Measurements from ENCODE around the gene NPAS1. TPM values are rescaled to one million over a fixed set of nuclear protein-coding genes. Genes with fewer than 3 reads are reported as not detected.

Gene NPAS1
- total and polyA plus RNA-seq, 2 experiments from 2014 or later, result 2.9 to 8.4 TPM

GRCh38 chr19:47081095-47081494, 61.5 kb downstream of the NPAS1 start:
- DNase-seq (ENCODE audit: low read depth in 1 of 2, low spot score in 1 of 2), result no peak
- Histone ChIP-seq H3K36me3 (peaks cover 54% of the 10 kb centered on the region), H3K4me3 (no peak overlapping the region), H3K27me3 (no peaks in the 10 kb centered on the region), H3K9me3 (ENCODE audit: low read depth) (no peaks in the 10 kb centered on the region), H3K4me1 (ENCODE audit: low read depth) (no peaks in the 10 kb centered on the region), H3K27ac (no peak overlapping the region)
- TF ChIP-seq, protein P1, sequence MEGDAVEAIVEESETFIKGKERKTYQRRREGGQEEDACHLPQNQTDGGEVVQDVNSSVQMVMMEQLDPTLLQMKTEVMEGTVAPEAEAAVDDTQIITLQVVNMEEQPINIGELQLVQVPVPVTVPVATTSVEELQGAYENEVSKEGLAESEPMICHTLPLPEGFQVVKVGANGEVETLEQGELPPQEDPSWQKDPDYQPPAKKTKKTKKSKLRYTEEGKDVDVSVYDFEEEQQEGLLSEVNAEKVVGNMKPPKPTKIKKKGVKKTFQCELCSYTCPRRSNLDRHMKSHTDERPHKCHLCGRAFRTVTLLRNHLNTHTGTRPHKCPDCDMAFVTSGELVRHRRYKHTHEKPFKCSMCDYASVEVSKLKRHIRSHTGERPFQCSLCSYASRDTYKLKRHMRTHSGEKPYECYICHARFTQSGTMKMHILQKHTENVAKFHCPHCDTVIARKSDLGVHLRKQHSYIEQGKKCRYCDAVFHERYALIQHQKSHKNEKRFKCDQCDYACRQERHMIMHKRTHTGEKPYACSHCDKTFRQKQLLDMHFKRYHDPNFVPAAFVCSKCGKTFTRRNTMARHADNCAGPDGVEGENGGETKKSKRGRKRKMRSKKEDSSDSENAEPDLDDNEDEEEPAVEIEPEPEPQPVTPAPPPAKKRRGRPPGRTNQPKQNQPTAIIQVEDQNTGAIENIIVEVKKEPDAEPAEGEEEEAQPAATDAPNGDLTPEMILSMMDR (IDR thresholded peaks at IDR 0.05; ENCODE audit: low read depth, low read length), result no peak

DNA sequence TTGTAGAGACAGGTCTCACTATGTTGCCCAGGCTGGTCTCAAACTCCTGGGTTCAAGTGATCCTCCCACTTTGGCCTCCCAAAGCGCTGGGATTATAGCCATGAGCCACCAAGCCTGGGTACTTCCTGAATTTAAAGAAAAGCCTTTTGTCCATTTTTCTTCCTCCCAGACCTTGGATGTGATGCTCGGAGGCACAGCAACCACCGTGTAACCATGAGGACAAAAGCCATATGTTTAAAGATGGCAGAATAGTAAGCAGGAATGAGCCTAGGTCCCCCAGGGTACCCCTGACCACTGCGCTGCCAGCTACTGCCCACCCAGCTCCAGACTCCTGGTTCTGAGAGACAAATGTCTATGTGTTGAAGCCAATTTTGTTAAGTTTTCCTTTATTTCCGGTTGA, 62.9 kb downstream of the NPAS1 start:
- TF ChIP-seq, protein P1 (IDR thresholded peaks at IDR 0.05; ENCODE audit: low read depth, low read length), result no peak
- H3K4me3 ChIP-seq, result no peak overlapping the region
- no peaks in the 10 kb centered on the region for H3K27me3 ChIP-seq
- no peaks in the 10 kb centered on the region for H3K9me3 ChIP-seq (ENCODE audit: low read depth)
- no peak for DNase-seq (ENCODE audit: low read depth in 1 of 2, low spot score in 1 of 2)
- no peaks in the 10 kb centered on the region for H3K4me1 ChIP-seq (ENCODE audit: low read depth)
- H3K36me3 ChIP-seq, result peaks cover 62% of the 10 kb centered on the region
- no peak overlapping the region for H3K27ac ChIP-seq

DNA sequence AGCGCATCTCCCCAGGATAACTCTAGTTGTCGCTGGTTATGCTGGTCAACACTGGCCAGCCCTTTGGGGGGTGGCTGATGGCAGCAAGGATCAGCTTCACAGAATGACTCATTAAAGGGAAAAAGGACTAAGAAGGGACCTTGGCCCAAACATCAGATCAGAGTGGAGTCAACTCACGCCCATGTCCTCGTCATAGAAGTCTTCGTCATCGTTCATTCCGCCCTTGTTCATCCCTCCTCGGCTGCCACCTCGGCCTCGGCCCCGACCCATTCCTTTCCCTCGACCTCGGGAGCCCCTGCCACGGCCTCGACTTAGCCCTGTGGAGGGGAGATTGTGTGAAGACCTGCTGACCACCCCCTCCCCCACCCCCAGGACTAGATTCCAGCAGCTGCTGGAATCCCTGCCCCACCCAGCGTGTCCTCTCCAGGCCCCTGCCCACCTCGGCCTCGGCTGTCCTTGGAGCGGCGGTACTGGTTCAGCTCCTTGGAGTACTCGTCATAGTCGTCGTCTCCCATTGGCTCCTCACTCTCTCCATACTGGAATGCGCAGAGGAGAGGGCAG, 65.3 kb downstream of the NPAS1 start:
- no peak for DNase-seq (ENCODE audit: low read depth in 1 of 2, low spot score in 1 of 2)
- H3K4me1 ChIP-seq (ENCODE audit: low read depth), result no peaks in the 10 kb centered on the region
- H3K27ac ChIP-seq, result no peak overlapping the region
- H3K27me3 ChIP-seq, result no peaks in the 10 kb centered on the region
- peaks cover 73% of the 10 kb centered on the region for H3K36me3 ChIP-seq
- H3K9me3 ChIP-seq (ENCODE audit: low read depth), result no peaks in the 10 kb centered on the region
- TF ChIP-seq, protein P1 (IDR thresholded peaks at IDR 0.05; ENCODE audit: low read depth, low read length), result no peak
- H3K4me3 ChIP-seq, result no peak overlapping the region

DNA sequence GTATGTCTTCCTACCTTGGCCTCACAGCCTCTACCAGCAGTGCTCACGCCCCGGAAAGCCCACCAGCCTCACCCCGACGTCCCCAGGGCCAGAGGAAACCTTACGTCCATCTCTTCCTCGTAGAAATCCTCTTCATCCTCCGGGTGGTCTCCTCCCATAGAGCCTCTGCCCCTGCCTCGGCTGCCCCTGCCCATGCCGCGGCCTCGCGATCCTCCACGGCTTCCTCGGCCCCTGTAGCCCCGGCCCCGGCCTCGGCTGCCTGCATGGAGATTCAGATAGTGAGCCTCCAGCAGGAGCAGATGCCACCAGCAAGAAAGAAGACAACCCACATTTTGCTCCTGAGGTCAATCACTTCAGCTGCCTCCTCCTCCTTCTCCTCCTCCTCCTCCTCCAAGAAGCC, 66.6 kb downstream of the NPAS1 start:
- no peak for DNase-seq (ENCODE audit: low read depth in 1 of 2, low spot score in 1 of 2)
- TF ChIP-seq, protein P1 (IDR thresholded peaks at IDR 0.05; ENCODE audit: low read depth, low read length), result no peak
- Histone ChIP-seq H3K27ac (no peak overlapping the region), H3K27me3 (no peaks in the 10 kb centered on the region), H3K4me1 (ENCODE audit: low read depth) (no peaks in the 10 kb centered on the region), H3K4me3 (no peak overlapping the region), H3K36me3 (peaks cover 63% of the 10 kb centered on the region), H3K9me3 (ENCODE audit: low read depth) (no peaks in the 10 kb centered on the region)

DNA sequence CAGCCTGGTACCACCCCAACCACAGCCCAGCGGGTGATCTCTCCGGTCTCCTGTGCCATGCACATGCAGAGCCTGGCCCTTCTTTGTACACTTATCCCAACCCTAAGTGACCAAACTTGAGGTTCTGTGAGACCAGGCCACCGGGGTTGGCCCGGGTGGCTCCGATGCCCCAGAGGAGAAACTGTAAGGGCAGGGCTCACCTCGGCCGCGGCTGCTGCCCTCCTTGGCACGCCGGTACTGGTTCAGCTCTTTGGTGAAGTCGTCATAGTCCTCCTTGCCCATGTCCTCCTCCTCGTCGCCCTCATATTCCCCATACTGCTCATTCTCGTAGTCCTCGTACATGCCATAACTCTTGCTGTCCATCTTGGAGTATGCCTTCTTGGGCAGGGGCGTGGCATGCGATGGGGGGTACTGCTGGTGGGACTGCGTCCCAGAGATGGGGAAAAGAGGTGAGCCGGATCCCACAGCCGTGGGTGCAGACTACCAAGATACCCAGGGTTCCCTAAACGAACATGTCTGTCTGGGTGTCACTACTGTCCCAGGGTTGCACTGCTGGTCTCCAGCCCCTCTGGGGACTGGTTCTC, 70.2 kb downstream of the NPAS1 start:
- H3K36me3 ChIP-seq, result peaks cover 44% of the 10 kb centered on the region
- no peak overlapping the region for H3K4me3 ChIP-seq
- H3K9me3 ChIP-seq (ENCODE audit: low read depth), result no peaks in the 10 kb centered on the region
- no peak overlapping the region for H3K27ac ChIP-seq
- TF ChIP-seq, protein P1 (IDR thresholded peaks at IDR 0.05; ENCODE audit: low read depth, low read length), result no peak
- peaks cover 15% of the 10 kb centered on the region for H3K4me1 ChIP-seq (ENCODE audit: low read depth)
- no peak for DNase-seq (ENCODE audit: low read depth in 1 of 2, low spot score in 1 of 2)
- no peaks in the 10 kb centered on the region for H3K27me3 ChIP-seq
